Panc1 (cell line): ENCODE measurements around the gene ALDH16A1. TPM values are rescaled to one million over a fixed set of nuclear protein-coding genes. Genes with fewer than 3 reads are reported as not detected.

Experiments used
- ATAC-seq: fragments of 200-7000 bp; cut with Tn5 transposase; 2 replicates; pipeline ENCODE4 v1.9.1; 2020; ENCODE audit warnings: mild to moderate bottlenecking, moderate library complexity
- BruUV-seq: library from RNA; stranded (reverse); fragments of 400-500 nt; replicated peaks from 2 replicates; lab custom pipeline; 2021; lab: Mats Ljungman, UMichigan
- CTCF ChIA-PET: fragments of 300-600 bp; sonication (Branson Sonifier 250); formaldehyde crosslinking; loops from one replicate; lab custom pipeline; 2022; ENCODE audit warnings: antibody characterized with exemption; lab: Charles Lee
- POLR2A ChIA-PET: fragments of 300-600 bp; sonication (Branson Sonifier 250); formaldehyde crosslinking; loops from one replicate; lab custom pipeline; 2022; ENCODE audit warnings: antibody characterized with exemption; lab: Charles Lee
- DNase-seq: peaks from one replicate; pipeline ENCODE4 v3.0.0-alpha.2; 2010; ENCODE audit warnings: low read depth, low spot score
- H3K27ac ChIP-seq: 2 replicates; pipeline ENCODE4 v1.5.1; 2011; ENCODE audit warnings: mild to moderate bottlenecking, low read length, inconsistent platforms
- H3K27me3 ChIP-seq: fragments of 200-500 bp; sonication (Bioruptor generic); 2 replicates; pipeline ENCODE4 v1.6.0; 2014; ENCODE audit warnings: low read length, inconsistent platforms; ENCODE audit not compliant: control insufficient read depth, insufficient read depth
- H3K36me3 ChIP-seq: fragments of 200-500 bp; sonication (Bioruptor generic); 2 replicates; pipeline ENCODE4 v1.5.1; 2014; ENCODE audit warnings: inconsistent platforms, mild to moderate bottlenecking, low read length, moderate library complexity; ENCODE audit not compliant: control insufficient read depth, insufficient read depth
- H3K4me1 ChIP-seq: 2 replicates; pipeline ENCODE4 v1.5.1; 2011; ENCODE audit warnings: inconsistent platforms, mild to moderate bottlenecking, low read length, moderate library complexity; ENCODE audit not compliant: control insufficient read depth, insufficient read depth
- H3K4me3 ChIP-seq, 2 experiments: 2 replicates each; pipeline ENCODE4 v1.5.1; 2011 to 2012; ENCODE audit warnings: low read depth in 2 of 2, low read length in 2 of 2, mild to moderate bottlenecking in 2 of 2, inconsistent platforms in 1 of 2, moderate library complexity in 1 of 2
- H3K9me3 ChIP-seq: fragments of 200-500 bp; sonication (Bioruptor generic); 2 replicates; pipeline ENCODE4 v1.5.1; 2014; ENCODE audit warnings: low read depth, mild to moderate bottlenecking, inconsistent platforms, low read length, moderate library complexity; ENCODE audit not compliant: control insufficient read depth, insufficient read depth
- CTCF ChIP-seq: fragments of 450-650 bp; IDR thresholded peaks from 2 replicates; pipeline ENCODE4 v1.5.1; 2017; ENCODE audit warnings: mild to moderate bottlenecking
- POLR2AphosphoS5 ChIP-seq: IDR thresholded peaks from 2 replicates; pipeline ENCODE4 v1.6.1; 2012; ENCODE audit warnings: mild to moderate bottlenecking, low read depth, low read length, moderate library complexity
- REST ChIP-seq, 2 experiments: IDR thresholded peaks; 2 replicates each; pipeline ENCODE4 v1.6.1; 2011 to 2012; ENCODE audit warnings: low read depth in 2 of 2, control low read depth in 1 of 2, low read length in 1 of 2, mild to moderate bottlenecking in 1 of 2, moderate library complexity in 1 of 2; ENCODE audit not compliant: insufficient read depth in 1 of 2
- SIN3A ChIP-seq: IDR thresholded peaks from 2 replicates; pipeline ENCODE4 v1.6.1; 2012; ENCODE audit warnings: low read depth, mild to moderate bottlenecking, low read length, moderate library complexity, borderline replicate concordance; ENCODE audit not compliant: insufficient read depth
- TCF7L2 ChIP-seq: IDR thresholded peaks from 2 replicates; pipeline ENCODE4 v1.6.1; 2011; ENCODE audit warnings: mild to moderate bottlenecking, low read depth, low read length, inconsistent platforms
- in situ Hi-C: cut with HindIII; loops from 2 replicates; pipeline ENCODE4 v1.10.0; 2016; ENCODE audit warnings: low sequenced_read_pairs, low pct_unique_long_range_greater_than_20kb
- intact Hi-C: fragments of 100-400 bp; cut with micrococcal nuclease; formaldehyde crosslinking; loops from one replicate; pipeline ENCODE4 v1.10.0; 2022; ENCODE audit not compliant: unreplicated experiment
- total RNA-seq: library from RNA; stranded (reverse); gene quantifications from one replicate; pipeline ENCODE4 v1.2.1, GENCODE V29; 2021; ENCODE audit not compliant: unreplicated experiment

ALDH16A1 gene
- total RNA-seq, 1 experiment from 2014 or later, result 19.6 TPM

GRCh38 chr19:49514151-49514550, 61.1 kb downstream of the ALDH16A1 start:
- Histone ChIP-seq H3K36me3 (no peaks in the 10 kb centered on the region), H3K4me3 (no peak overlapping the region), H3K27ac (no peak overlapping the region), H3K27me3 (no peaks in the 10 kb centered on the region), H3K9me3 (no peaks in the 10 kb centered on the region), H3K4me1 (no peaks in the 10 kb centered on the region)
- in situ Hi-C loops (no loop called here), intact Hi-C loops (no loop called here)
- ChIA-PET CTCF (interaction anchor here (0.5 kb wide), 1 partner anchor 57 kb away, joined by 6 read pairs; no protein-coding TSS in a partner anchor), POLR2A (interaction anchor here (0.6 kb wide), 1 partner anchor 33 kb away, joined by 3 read pairs; no protein-coding TSS in a partner anchor)
- no peak for TF ChIP-seq CTCF
- TF ChIP-seq POLR2AphosphoS5, result no peak
- TF ChIP-seq REST (IDR thresholded peaks at IDR 0.05; ENCODE audit: insufficient read depth in 1 of 2, low read depth in 2 of 2, low read length in 1 of 2), result no peak
- TF ChIP-seq SIN3A, result no peak
- no peak for TF ChIP-seq TCF7L2
- no TSS peak for BruUV-seq
- DNase-seq (no peak), ATAC-seq (no peak)

- ChIA-PET POLR2A (interaction anchor here (0.6 kb wide), 1 partner anchor 13 kb away, joined by 14 read pairs; no protein-coding TSS in a partner anchor), CTCF (no interaction called here)
- Histone ChIP-seq H3K27me3 (no peaks in the 10 kb centered on the region), H3K4me3 (no peak overlapping the region), H3K36me3 (no peaks in the 10 kb centered on the region), H3K9me3 (no peaks in the 10 kb centered on the region), H3K4me1 (no peaks in the 10 kb centered on the region), H3K27ac (no peak overlapping the region)
- no peak for TF ChIP-seq CTCF
- TF ChIP-seq SIN3A, result no peak
- TF ChIP-seq REST (IDR thresholded peaks at IDR 0.05; ENCODE audit: insufficient read depth in 1 of 2, low read depth in 2 of 2, low read length in 1 of 2), result no peak
- TF ChIP-seq POLR2AphosphoS5, result no peak
- no peak for TF ChIP-seq TCF7L2
- no peak for ATAC-seq
- in situ Hi-C loops (no loop called here), intact Hi-C loops (no loop called here)
- BruUV-seq, result no TSS peak
- DNase-seq, result no peak
These were observed 62.7 kb downstream of the ALDH16A1 start for GRCh38 chr19:49515767-49516166.
